GM21576 (cell line): ENCODE data around the gene DGKB.

Experiments
- ATAC-seq: cut with Tn5 transposase; IDR thresholded peaks from one replicate; pipeline ENCODE4 v1.9.1; 2021; ENCODE audit warnings: mild to moderate bottlenecking, moderate library complexity; ENCODE audit not compliant: unreplicated experiment

DGKB gene

GRCh38 chr7:14825912-14826311, 76.6 kb downstream of the DGKB start:
- ATAC-seq: no peak

GRCh38 chr7:14822481-14822854, 80.1 kb downstream of the DGKB start:
- ATAC-seq: no peak

DNA sequence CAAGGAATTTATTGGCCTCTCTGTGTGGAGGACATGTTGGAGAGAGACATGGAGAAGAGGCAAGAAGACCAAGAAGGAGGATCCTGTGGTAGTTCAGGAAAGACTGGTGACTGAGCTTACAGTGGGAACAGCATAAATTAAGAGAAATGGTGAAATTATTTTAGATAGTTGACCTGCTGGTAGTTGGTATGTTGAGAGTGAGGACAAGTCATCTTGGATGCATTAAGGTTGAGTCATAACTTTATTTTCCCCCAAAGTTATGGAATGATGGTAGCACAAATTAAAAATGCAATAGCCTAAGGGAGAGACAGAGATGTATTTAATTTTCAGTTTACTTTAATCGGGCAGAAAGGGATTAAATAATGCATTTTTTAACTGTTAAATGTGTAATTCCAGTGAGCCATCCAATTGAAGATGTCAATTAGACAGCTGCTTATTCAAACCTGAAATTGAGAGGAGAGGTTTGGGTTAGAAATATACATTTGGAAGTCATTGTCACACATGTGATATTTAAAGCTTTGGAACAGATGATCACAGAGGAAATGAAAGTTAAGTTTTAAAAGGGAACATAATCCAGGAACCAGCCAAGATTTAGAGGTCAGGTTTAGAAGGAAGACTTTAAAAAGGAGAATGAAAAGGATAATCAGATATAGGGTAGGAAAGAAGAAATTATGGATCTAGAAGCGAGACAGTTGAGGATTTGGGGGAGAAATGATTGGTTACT, 80.6 kb downstream of the DGKB start:
- ATAC-seq: no peak

- ATAC-seq: no peak
Observed at GRCh38 chr7:14818871-14819270, 83.7 kb downstream of the DGKB start.

DNA sequence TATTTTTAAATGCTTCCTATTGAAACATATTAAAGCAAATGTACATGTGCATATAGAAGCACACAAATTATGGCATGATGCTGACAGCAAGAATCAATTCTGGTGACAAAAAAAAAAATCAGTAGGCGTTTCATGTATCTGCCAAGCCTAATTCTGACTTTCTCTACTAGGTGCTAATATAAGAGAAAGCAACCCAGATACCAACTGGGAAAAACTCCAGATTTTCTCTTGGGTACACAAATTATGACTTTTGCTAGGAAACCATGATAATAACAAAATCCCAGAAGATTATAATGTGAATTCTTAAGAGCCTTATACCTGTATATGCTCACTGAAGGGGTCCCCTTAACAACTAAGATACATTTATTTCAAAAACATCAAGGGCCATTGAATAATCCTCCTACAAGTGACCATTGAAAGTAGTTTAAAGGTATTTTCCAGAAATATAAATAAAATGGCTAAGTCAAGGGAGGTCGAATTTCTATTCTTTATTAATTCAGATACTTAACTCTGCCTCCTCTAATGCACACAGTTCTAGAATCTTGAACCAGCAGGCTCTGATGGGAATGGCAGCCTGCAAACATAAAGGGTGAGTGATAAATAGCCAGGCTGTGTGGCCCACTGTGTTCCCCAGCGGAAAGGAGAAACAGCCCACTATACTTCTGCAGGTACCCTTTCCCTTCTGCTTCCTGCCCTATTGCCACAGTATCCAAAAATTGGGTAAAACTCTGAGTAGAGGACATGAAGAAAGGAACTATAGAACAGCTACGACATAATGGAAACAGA, 84.5 kb downstream of the DGKB start:
- no peak for ATAC-seq

DNA sequence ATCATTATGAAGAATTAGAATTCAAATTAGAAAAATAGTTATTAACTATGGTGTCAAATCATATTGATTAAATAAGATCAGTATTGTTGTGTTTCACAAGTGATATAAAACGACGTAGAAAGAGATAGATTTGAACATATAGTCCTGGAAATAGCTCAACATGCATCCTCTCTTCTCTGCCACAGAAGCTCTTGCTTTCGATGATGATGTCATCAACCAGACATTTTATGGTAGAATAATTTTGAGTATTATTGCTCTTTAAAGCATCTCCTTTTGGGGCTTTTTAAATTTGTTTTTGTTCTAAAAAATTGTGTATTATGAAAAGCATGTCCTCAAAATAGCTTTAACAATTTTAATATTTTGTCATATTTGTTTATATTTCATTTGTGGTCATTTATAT, 95.0 kb downstream of the DGKB start:
- no peak for ATAC-seq

DNA sequence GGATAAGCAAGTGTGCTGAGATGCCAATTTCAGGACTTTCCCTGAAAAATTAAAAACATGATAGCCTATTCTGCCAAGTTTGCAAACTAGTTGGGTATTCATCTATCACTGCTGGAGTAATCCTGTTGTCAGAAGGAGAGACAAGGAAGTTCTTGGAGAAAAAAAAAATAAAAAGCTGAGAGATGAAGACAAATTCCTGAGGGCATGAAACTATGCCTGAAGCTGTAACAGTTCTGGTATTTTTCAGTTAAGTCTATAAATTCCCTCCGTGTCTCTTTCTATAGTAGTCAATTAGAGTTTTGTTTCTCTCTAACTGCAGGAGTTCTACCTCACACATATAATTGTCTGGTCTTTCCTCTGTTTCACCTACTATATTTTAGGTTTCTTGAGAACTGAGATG, 95.7 kb downstream of the DGKB start:
- no peak for ATAC-seq

DNA sequence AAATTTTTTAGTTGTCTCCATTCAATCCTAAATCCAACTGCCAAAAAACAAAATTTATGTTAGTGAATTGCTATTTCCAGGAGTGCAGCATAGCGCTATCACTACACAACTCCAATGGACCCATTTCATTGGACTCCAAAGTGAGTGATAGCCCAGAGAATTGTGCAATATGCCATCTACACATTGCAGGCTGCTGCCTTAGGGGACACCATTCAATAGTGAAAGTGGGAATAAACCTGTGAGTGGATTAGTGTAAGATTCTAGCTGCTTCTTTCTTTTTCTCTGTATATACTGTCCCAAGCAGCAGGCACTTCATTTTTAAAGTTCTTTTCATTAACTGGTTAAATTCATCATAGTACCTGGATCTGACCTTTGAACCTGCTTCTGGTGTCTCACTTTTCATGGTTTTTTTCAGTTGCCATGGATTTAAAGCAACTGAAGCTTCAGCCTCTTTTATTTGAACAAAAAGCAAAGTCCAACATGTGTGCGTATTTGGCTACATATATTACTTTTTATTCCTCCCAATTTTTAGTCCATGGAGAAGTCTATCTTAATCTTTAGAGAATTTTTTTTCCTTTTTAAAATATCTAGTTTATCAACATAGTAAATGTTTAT, 97.3 kb downstream of the DGKB start:
- no peak for ATAC-seq

DNA sequence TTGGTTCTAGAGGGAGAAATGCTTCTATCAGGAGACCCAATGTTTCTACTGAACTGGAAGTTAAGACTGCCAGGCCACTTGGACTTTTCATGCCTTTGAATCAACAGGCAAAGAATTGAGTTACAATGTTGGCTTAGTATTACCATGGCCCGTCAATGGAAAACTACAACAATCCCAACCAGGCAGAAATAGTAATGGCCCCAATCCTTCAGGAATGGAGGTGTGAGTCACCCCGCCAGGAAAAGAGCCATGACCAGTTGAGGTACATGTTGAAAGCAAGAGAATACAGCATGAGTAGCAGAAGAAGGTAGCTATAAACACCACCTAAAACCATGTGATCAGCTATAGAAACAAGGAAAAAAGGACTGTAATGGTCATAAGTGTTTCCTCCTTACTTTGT, 101.9 kb downstream of the DGKB start:
- no peak for ATAC-seq

DNA sequence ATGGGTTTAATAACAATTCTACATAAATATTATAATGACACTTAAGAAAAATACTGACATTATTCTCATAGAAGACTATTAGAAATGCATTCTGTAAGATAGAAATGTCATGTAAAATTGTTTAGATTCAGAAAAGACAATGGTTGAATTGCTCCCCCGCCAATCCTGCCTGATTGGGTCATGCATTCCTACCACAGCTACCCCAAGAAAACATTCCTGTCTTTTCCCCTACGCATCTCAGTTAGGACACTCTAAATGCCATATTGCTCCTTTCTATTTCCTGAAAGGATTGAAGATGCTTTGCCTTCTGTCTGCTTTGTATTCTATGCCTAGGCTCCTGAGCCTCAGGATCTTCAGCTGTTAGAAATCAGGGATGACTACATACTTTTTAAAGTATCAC, 109.4 kb downstream of the DGKB start:
- ATAC-seq: no peak

GRCh38 chr7:14787551-14787950, 115.0 kb downstream of the DGKB start:
- no peak for ATAC-seq

DNA sequence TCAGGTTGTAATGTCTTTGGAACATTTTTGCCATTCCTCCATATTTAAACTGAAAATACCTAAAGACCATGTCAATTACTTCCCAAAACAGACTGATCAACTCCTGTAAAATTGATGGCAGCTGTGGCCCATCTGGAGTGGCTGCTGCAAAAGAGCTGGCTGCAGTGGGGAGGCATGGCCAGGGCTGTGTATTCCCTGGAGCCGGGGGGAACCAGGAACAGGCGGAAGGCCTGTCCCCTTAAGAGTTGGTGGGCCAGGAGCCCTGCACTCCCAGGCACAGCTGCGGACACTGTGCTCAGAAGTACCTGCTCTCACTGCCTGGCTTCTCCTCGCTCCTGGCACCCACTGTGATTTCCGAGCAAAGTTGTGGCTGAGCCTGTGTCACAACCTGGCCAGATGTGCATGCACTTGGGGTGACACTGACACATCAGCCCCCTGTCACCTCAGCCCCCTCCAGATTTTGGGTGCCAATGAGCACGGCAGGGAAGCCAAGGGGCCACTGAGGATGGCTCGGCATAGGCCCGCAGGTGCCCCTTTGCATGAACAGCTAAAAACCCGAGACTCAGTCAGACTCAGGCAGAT, 116.1 kb downstream of the DGKB start:
- no peak for ATAC-seq

GRCh38 chr7:14777806-14778205, 124.7 kb downstream of the DGKB start:
- no peak for ATAC-seq

- ATAC-seq: no peak
Observed at GRCh38 chr7:14776266-14776665, 126.3 kb downstream of the DGKB start.

DNA sequence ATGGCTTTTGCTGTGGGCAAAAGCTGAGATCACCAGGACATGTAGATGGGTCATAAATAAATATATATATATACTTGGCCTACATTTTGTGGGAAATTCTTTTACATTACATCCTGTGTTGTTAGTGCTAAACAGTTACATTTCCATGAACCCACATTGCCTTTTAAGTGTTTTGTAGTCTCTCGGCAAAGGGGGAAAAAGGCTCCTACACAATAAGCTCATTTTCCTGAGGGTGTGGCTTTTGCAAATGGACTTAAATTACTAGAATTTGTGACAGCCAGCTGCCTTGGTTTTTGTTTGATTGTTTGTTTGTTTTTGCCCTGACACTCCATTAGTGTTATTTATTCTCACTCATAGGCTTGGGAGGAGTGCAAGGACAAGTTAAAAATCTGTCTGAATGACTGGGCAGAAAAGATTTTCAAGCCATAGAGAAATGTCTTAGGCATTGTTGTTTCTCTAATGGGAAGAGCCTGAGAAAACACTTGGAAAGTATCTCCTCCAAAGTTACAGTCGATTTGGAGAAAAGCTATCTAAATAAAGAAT, 128.8 kb downstream of the DGKB start:
- ATAC-seq: no peak

DNA sequence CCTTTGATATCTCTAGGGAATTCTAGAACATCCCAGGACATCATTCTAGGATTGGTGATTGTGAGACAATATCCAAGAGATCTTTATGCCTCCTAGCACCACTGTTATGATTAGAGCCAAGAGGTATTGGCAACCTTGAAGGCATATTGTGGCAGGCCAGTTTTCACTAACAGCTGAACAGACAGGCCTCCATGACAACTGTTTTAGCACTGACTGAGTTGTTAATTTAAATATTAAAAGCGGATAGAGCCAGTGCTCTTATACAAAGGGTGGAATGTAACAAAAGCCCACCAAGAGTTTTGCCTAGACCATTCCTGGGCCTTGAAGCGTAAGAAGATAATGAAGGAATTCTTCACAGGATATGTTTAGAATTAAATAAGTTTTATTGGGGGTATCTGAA, 131.9 kb downstream of the DGKB start:
- no peak for ATAC-seq

DNA sequence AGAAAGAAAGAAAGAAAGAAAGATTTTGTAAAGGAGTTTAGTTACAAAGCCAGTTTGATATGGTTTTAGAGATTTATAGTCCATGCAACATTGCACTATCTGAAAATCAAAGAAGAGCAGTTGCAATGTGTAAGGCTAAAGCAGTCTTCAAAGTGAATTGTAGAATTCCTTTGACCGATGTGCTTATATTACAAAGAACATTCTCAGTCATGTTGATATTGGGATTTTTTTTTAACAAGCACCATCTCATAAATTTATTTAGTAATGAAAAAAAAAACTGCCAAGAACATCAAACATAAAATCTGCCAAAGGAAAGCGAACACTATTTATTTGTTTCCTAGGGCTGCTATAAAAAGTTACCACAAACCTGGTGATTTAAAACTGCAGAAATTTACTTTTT, 133.3 kb downstream of the DGKB start:
- ATAC-seq: no peak

- no peak for ATAC-seq
Observed at GRCh38 chr7:14767716-14768425, 134.7 kb downstream of the DGKB start.

- no peak for ATAC-seq
Observed at GRCh38 chr7:14766747-14767146, 135.8 kb downstream of the DGKB start.

DNA sequence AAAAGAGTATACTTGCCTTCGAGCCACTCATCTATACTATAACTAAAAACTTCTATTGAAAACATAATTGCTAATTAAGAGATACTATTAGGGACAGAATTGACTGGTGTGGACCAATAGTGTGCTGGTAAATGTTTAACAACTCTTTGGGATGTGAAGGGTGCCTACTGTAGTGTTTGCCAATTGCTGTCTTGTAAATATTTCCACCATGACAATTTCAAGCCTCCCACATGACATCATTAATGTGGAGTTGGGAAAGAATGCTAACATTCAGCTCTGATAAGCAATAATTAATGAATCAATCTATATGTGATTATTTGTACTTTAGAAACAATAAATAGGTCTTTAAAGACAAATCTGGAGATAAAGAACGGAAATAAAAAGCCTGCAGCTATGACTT, 136.8 kb downstream of the DGKB start:
- ATAC-seq: no peak

DNA sequence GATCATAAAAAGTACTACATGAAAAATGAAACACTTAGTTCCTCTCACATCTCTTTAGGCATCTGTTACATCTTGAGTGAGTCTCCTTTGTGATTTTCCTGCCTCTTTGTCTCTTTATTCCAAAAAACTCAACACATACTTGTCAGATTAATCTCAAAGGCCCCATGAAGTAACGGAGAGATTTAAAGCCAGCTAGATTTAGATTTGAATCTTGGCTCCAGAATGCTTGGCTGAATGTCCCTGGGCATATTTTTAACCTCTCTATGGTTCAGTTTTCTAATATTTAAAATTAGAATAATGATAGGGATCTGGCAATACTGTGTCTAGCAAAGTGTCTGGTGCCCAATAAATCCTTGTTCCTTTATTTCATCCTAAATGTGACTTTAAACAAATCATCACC, 140.0 kb downstream of the DGKB start:
- ATAC-seq: no peak
